GM19328 (cell line): ENCODE results near the gene SURF4.
"Not testable (repeated sequence)": the region's sequence is repeated elsewhere in the genome, so short reads cannot be mapped to it uniquely, and the experiment has no call there.

Source experiments
- ATAC-seq: cut with Tn5 transposase; IDR thresholded peaks from one replicate; pipeline ENCODE4 v1.9.1; 2021; ENCODE audit warnings: mild to moderate bottlenecking, moderate library complexity; ENCODE audit not compliant: unreplicated experiment

SURF4 gene

DNA sequence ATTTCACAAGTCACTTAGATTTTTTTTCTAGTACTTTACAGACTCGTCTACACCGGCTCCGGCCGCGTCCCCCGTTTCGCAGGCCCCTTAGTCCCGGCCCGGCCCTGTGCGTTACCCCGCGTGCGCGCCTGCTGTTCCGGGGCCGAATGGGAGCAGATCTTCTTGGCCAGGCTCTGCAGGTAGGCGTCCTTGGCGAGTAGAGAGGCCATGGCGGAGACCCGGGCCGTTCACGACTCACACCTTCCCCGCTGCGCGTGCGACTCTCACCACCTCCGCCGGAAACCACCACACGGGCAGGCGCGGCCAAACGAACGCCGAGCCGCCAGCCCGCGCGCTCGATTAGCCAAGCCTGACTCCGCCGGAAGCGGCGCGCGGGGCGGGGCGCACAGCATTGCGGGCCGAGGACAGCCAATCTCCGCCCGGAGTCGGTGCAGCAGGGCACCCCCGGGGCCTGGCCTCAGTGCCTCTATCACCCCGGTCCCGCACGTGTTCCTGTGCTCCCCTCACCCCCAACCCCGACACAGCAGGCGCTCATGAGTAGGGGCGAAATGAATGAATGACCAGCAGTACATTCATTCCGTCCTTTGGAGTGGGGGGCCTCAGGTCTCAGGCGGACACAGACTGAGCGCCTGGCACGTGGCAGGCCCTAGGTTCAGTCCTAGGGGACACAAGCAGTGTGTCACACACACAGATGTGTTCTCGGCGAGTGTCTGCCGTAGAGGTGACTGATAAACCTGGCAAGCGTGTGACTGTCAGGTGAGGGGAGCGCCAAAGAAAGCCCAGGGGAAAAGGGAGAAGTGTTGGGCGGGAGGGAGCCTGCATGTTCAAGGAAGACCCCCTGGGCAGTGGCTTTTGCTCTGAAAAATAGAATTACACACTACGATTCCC is 39.7 kb downstream of the SURF4 start, which contains the start of gene SURF6:
Gene SURF6 (minus strand): TSS at position 265 of the 888 bp plus-strand sequence. CDS start 56 bp downstream, at position 209.
- ATAC-seq, result peak; percentile 91

GRCh38 chr9:133334888-133335287 is 41.0 kb downstream of the SURF4 start:
- ATAC-seq, result not testable (repeated sequence)

- no peak for ATAC-seq
Measured at GRCh38 chr9:133334161-133334560, 41.7 kb downstream of the SURF4 start.

DNA sequence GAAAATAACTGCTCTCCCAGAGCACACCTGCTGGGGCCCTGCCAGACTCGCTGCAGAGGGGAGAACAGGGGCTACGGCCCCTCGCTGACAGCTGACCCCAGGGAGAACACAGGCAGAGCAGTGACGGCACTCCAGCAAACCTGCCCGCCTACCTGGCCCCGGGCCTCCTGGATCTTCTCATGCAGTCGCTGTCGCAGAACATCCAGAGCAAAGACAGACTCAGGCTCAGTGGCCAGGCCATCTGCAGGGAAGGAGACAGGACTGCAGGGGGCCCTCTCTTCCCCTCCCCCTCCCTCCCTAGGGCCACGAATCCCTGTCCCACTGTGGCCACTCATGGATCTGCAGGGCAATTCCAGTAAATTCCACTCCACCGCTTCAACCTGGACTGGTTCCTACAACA is 42.3 kb downstream of the SURF4 start:
- no peak for ATAC-seq

- ATAC-seq, result no peak
Measured at GRCh38 chr9:133333011-133333410, 42.8 kb downstream of the SURF4 start.

DNA sequence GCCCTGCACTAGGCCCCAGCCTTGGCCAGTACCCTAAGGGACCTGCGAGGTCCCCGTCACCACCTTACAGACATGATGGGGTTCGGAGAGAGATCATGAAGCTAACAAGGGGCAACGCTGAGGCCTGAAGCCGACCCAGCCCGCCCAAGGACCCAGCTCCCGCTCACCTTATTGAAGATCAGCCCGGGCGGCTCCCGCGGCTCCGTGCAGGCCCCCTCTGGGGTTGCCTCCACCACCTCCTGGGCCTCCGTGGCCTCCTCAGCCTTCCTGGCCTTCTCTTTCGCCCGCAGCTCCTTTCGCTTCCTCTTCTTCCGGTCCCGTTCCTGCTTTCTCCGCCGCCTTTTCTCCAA is 43.5 kb downstream of the SURF4 start:
- ATAC-seq, result no peak

- no peak for ATAC-seq
Measured at GRCh38 chr9:133331641-133332380, 44.0 kb downstream of the SURF4 start.

GRCh38 chr9:133331221-133331620 is 44.6 kb downstream of the SURF4 start:
- no peak for ATAC-seq

DNA sequence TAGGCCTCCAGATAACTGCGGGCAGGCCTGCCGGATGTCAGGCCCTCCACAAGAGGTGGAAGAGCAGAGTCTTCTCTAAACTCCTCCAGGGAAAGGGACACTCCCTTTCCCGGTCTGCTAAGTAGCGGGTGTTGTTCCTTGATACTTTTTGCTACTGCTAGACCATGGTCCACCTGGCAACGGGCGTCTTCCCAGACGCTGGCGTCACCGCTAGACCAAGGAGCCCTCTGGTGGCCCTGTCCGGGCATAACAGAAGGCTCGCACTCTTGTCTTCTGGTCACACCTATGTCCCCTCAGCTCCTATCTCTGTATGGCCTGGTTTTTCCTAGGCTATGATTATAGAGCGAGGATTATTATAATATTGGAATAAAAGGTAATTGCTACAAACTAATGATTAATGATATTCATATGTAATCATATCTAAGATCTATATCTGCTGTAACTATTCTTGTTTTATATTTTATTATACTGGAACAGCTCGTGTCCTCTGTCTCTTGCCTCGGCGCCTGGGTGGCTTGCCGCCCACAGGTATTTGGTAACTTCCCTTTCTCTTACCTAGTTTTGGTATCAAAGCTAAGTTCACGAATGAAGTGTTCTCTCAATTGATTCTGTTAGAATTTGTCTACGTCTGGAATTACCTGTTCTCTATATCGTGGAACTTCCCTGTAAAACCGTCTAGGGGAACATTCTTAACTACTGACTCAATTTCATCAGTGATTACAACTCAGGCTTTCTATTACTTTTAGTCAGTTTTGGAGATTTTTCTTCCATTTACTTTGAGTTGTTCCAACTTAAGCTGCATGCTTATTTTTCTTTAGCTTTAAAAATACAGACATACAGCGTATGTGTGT is 46.3 kb downstream of the SURF4 start:
- ATAC-seq, result not testable (repeated sequence)

GRCh38 chr9:133327834-133328484 is 47.9 kb downstream of the SURF4 start:
- no peak for ATAC-seq

- ATAC-seq, result not testable (repeated sequence)
Measured at GRCh38 chr9:133327021-133327420, 48.8 kb downstream of the SURF4 start.

GRCh38 chr9:133323991-133324703 is 51.7 kb downstream of the SURF4 start:
- no peak for ATAC-seq

- no peak for ATAC-seq
Measured at GRCh38 chr9:133323211-133323610, 52.6 kb downstream of the SURF4 start.

- no peak for ATAC-seq
Measured at GRCh38 chr9:133322701-133323100, 53.2 kb downstream of the SURF4 start.

DNA sequence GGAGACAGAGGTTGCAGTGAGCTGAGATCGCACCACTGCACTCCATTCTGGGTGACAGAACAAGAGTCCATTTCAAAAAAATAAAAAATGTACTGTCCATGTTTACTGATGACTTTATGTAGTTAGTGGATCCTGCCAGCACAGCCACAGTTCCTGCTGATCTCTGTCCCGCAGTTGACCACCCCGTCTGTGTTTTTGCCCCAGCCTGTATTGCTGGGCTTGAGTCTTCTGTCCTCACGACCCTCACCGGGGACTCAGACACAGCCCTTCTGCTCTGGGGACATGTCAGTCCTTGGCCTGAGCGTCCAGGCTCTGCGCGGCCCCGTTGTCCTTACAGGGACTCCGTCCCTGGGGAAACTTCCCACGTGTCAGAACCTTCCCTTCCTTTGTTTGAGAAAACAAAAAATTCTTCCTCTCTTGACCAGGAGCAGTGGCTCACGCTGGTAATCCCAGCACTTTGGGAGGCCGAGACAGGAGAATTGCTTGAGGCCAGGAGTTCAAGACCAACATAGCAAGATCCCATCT is 54.4 kb downstream of the SURF4 start:
- no peak for ATAC-seq

DNA sequence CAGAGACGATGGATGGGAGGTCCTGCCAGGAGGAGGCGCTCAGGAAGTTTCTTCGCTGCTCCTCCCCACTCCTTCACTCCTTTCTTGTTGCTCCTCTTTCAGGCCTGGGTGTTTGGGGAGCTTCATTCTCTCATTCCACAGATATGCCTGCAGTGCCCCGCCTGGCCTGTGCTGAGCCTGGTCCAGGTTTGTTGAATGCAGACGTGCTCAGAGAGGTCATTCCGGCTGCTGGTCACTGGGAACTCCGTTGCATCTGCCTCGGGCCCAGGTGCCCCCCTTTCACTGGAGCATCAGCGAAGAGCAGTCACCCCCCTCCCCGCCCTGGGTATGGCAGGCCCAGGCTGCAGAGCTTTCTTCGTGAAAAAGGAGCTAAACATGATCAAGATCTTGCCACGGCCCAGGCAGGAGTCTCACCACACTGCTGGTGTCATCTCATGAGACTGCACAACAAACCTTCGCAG is 55.4 kb downstream of the SURF4 start:
- ATAC-seq, result no peak

DNA sequence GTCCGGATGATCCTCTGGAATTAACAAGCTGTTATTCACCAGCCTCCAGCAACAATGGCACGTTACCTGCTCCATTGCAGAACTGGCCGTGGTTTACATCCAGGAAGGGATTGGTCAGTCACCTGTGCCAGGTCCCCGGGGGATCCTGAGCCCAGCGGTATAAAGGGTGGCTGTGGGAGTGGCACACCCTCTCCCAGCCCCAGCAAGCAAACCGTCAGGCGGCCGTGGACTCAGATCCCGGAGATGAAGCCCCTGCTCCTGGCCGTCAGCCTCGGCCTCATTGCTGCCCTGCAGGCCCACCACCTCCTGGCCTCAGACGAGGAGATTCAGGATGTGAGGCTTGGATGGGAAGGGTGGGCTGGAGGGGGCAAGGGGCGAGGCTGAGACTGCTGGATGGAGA is 58.3 kb downstream of the SURF4 start:
- not testable (repeated sequence) for ATAC-seq

GRCh38 chr9:133315997-133316396 is 59.9 kb downstream of the SURF4 start:
- no peak for ATAC-seq
